B cell (primary cell): ENCODE measurements around the gene ZCCHC24. TPM values are rescaled to one million over a fixed set of nuclear protein-coding genes. Genes with fewer than 3 reads are reported as not detected.

Experiments
- ATAC-seq: fragments of 200-7000 bp; cut with Tn5 transposase; one replicate; pipeline ENCODE4 v1.10.0; 2021; ENCODE audit warnings: low read depth, mild to moderate bottlenecking, moderate number of reproducible peaks, moderate library complexity
- CTCF ChIA-PET: fragments of 350-600 bp; sonication (Branson Sonifier 250); formaldehyde crosslinking; loops from one replicate; lab custom pipeline; 2021; ENCODE audit warnings: antibody characterized with exemption, inconsistent platforms; lab: Charles Lee
- POLR2A ChIA-PET: fragments of 350-600 bp; sonication (Branson Sonifier 250); formaldehyde crosslinking; loops from one replicate; lab custom pipeline; 2021; ENCODE audit warnings: antibody characterized with exemption; lab: Charles Lee
- DNase-seq: peaks from one replicate; pipeline ENCODE4 v3.0.0; 2013
- H2AFZ ChIP-seq: 2 replicates; pipeline ENCODE4 v1.6.1; 2012; ENCODE audit warnings: mild to moderate bottlenecking, low read depth, low read length; ENCODE audit not compliant: insufficient read depth, poor library complexity, severe bottlenecking
- H3K27ac ChIP-seq, 2 donors: 1 replicate in 1 of 2; 2 replicates in 1 of 2; pipeline ENCODE4 v1.5.1; 2012 to 2013; ENCODE audit warnings: low read length in 2 of 2, mild to moderate bottlenecking in 2 of 2, moderate library complexity in 1 of 2
- H3K27me3 ChIP-seq, 4 experiments: fragments of 200-600 bp in 1 of 4; sonication (generic) in 1 of 4; replicated peaks in 1 of 4; 1 replicate in 2 of 4; 2 replicates in 2 of 4; pipeline versions ENCODE4 v1.6.1 to v1.7.0; 2013 to 2016; ENCODE audit warnings: low read length in 3 of 4, mild to moderate bottlenecking in 2 of 4, mixed read lengths in 1 of 4, moderate library complexity in 1 of 4; ENCODE audit not compliant: insufficient read depth in 4 of 4, control insufficient read depth in 3 of 4; ENCODE audit errors: control extremely low read depth in 1 of 4
- H3K36me3 ChIP-seq, 2 experiments: replicated peaks in 1 of 2; 1 replicate in 1 of 2; 2 replicates in 1 of 2; pipeline versions ENCODE4 v1.6.1 to v1.7.1; 2013; ENCODE audit warnings: low read length in 1 of 2; ENCODE audit not compliant: insufficient read depth in 2 of 2, control insufficient read depth in 1 of 2; ENCODE audit errors: control extremely low read depth in 1 of 2, extremely low read depth in 1 of 2
- H3K4me1 ChIP-seq, 2 donors: fragments of 200-600 bp in 1 of 2; sonication (generic) in 1 of 2; 1 replicate in 1 of 2; 2 replicates in 1 of 2; pipeline versions ENCODE4 v1.5.1 to v1.6.1; 2013 to 2017; ENCODE audit warnings: low read length in 2 of 2; ENCODE audit not compliant: control insufficient read depth in 2 of 2, insufficient read depth in 2 of 2
- H3K4me2 ChIP-seq: replicated peaks from 2 replicates; pipeline ENCODE3; 2012; ENCODE audit warnings: mild to moderate bottlenecking, low read depth, low read length; ENCODE audit not compliant: poor library complexity, severe bottlenecking
- H3K4me3 ChIP-seq, 5 experiments: fragments of 200-600 bp in 1 of 5; sonication (generic) in 1 of 5; 1 replicate in 3 of 5; 2 replicates in 2 of 5; pipeline versions ENCODE4 v1.5.1 to v1.7.0; 2011 to 2016; ENCODE audit warnings: low read length in 4 of 5, mild to moderate bottlenecking in 4 of 5, low read depth in 2 of 5, control low read depth in 1 of 5, moderate library complexity in 1 of 5; ENCODE audit not compliant: insufficient read depth in 1 of 5; ENCODE audit errors: control extremely low read depth in 1 of 5, extremely low read depth in 1 of 5
- H3K79me2 ChIP-seq: fragments of 200-600 bp; sonication (generic); one replicate; pipeline ENCODE4 v1.6.0; 2016; ENCODE audit warnings: low read length; ENCODE audit not compliant: control insufficient read depth, insufficient read depth
- H3K9ac ChIP-seq: fragments of 200-600 bp; sonication (generic); 2 replicates; pipeline ENCODE4 v1.6.1; 2017; ENCODE audit warnings: mild to moderate bottlenecking, low read length, moderate library complexity
- H3K9me3 ChIP-seq, 3 donors: one replicate each; pipeline versions ENCODE4 v1.6.1 to v1.7.1; 2013; ENCODE audit warnings: low read length in 2 of 3; ENCODE audit not compliant: control insufficient read depth in 2 of 3, insufficient read depth in 1 of 3; ENCODE audit errors: control extremely low read depth in 1 of 3
- H4K20me1 ChIP-seq: 2 replicates; pipeline ENCODE4 v1.6.0; 2012; ENCODE audit warnings: mild to moderate bottlenecking, low read length; ENCODE audit not compliant: insufficient read depth, control insufficient read depth, poor library complexity, severe bottlenecking
- H3K27ac Mint-ChIP-seq: one replicate; pipeline ENCODE4 v1.8.0; 2021; ENCODE audit warnings: mixed read lengths
- H3K27me3 Mint-ChIP-seq: one replicate; pipeline ENCODE4 v1.8.0; 2021; ENCODE audit warnings: mixed read lengths
- H3K4me1 Mint-ChIP-seq: one replicate; pipeline ENCODE4 v1.8.0; 2021; ENCODE audit warnings: mixed read lengths
- H3K4me3 Mint-ChIP-seq: one replicate; pipeline ENCODE4 v1.8.0; 2021; ENCODE audit warnings: mixed read lengths
- H3K9me3 Mint-ChIP-seq: one replicate; pipeline ENCODE4 v1.8.0; 2022; ENCODE audit warnings: mixed read lengths; ENCODE audit not compliant: insufficient read depth
- EZH2 ChIP-seq: IDR thresholded peaks from 2 replicates; pipeline ENCODE4 v1.6.1; 2012; ENCODE audit warnings: borderline replicate concordance, low read depth, mild to moderate bottlenecking, moderate library complexity, low read length; ENCODE audit not compliant: insufficient read depth, poor library complexity, severe bottlenecking
- WGBS: methylation state at CpG from one replicate; pipeline ENCODE4 v1.1.5; 2013; ENCODE audit warnings: missing lambda C conversion rate; ENCODE audit not compliant: insufficient coverage; 5-methylcytosine and 5-hydroxymethylcytosine counted together
- intact Hi-C: fragments of 100-400 bp; cut with micrococcal nuclease; formaldehyde crosslinking; loops from one replicate; pipeline ENCODE4 v1.10.0; 2022
- polyA plus RNA-seq: library from polyadenylated mRNA; depleted of rRNA; stranded (reverse); fragments of >200 nt; gene quantifications from 2 replicates; pipeline ENCODE4 v1.2.3, GENCODE V29; 2012
- total RNA-seq, 2 donors: library from RNA; stranded (reverse); fragments of 120-200 nt in 1 of 2; gene quantifications; 1 replicate in 1 of 2; 2 replicates in 1 of 2; pipeline versions ENCODE4 v1.2.3 to v1.2.4, GENCODE V29; 2013 to 2022
- TF ChIP-seq, protein P1 (sequence below): fragments of 200-600 bp; IDR thresholded peaks from one replicate; pipeline ENCODE4 v1.8.0; 2022; ENCODE audit warnings: antibody characterized with exemption, mild to moderate bottlenecking

Gene ZCCHC24
- total and polyA plus RNA-seq, 2 donors (not counting 1 experiment from before 2014, with no cell fraction given): 0.34 to 2.3 TPM

DNA sequence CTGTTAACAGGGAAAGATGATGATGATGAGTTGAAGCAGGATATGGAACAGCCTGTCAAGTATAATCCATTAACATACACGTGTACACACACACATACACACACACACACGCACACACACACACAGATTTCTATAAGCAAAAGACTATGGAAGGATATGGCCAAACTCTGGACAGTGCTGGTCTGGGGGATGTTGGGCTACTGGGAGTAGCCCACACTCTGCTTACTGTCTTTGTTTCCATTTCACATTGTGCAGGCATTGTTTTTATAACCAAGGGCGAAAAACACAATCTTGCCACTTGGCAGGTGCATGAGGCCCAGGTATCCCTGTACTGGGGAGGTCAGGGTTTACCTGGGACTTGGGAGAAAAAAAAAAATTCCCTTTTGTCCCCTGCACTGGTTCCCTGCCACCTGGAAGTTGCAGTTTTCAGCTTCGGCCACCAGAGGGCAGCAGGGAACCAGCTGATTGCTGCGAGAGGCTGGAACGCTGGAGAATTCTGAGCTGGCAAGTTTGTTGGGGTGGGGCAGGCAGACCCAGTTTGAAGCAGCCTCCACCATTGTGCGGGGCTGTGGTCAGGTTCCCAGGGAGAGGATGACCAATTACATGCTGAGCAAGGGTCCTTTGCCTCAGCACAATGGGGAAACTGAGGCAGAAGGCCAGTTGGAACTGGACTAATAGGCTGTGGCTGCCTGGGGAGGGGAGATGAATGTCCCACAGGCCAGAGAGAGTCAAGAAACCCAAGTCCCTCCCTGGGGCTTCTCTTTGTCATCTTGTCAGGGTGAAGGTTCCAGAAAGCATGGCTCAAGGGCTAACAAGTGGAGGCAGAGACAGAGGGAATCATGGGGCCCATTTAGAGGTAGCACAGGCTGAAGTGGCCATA is 70.9 kb downstream of the ZCCHC24 start:
- H3K4me3 Mint-ChIP-seq: no peak overlapping the region

More for the DNA sequence above, 70.9 kb downstream of the ZCCHC24 start:
- H4K20me1 ChIP-seq: no peaks in the 10 kb centered on the region
- TF ChIP-seq, protein P1, sequence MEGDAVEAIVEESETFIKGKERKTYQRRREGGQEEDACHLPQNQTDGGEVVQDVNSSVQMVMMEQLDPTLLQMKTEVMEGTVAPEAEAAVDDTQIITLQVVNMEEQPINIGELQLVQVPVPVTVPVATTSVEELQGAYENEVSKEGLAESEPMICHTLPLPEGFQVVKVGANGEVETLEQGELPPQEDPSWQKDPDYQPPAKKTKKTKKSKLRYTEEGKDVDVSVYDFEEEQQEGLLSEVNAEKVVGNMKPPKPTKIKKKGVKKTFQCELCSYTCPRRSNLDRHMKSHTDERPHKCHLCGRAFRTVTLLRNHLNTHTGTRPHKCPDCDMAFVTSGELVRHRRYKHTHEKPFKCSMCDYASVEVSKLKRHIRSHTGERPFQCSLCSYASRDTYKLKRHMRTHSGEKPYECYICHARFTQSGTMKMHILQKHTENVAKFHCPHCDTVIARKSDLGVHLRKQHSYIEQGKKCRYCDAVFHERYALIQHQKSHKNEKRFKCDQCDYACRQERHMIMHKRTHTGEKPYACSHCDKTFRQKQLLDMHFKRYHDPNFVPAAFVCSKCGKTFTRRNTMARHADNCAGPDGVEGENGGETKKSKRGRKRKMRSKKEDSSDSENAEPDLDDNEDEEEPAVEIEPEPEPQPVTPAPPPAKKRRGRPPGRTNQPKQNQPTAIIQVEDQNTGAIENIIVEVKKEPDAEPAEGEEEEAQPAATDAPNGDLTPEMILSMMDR: peak; percentile 99
- no peak for TF ChIP-seq EZH2
- Mint-ChIP-seq H3K27me3 (peaks cover 6% of the 10 kb centered on the region), H3K27ac (peak overlapping the region; percentile 7), H3K4me1 (peaks cover 5% of the 10 kb centered on the region), H3K9me3 (no peaks in the 10 kb centered on the region)
- H3K9me3 ChIP-seq: peaks cover 3 to 11% (median 4%) of the 10 kb centered on the region in 3 donors
- 2% methylated on average over 5 of the region's 7 CpGs for WGBS
- DNase-seq: peak; percentile 74
- no peak overlapping the region for H2AFZ ChIP-seq
- no peaks in the 10 kb centered on the region for H3K79me2 ChIP-seq
- no peaks in the 10 kb centered on the region for H3K36me3 ChIP-seq
- no peak overlapping the region for H3K9ac ChIP-seq
- CTCF ChIA-PET: interaction anchor here (0.6 to 5.0 kb wide), 47 partner anchors 9 to 1391 kb away, joined by 3 to 124 read pairs (median 5); partner anchors contain the start of gene ZCCHC24
- peaks cover 0 to 2% of the 10 kb centered on the region in 2 donors for H3K4me1 ChIP-seq
- no peak overlapping the region for H3K4me2 ChIP-seq
- H3K27me3 ChIP-seq: peaks cover 0 to 4% (median 0%) of the 10 kb centered on the region in 4 experiments
- H3K27ac ChIP-seq: no peak overlapping the region
- ATAC-seq: peak; percentile 84
- POLR2A ChIA-PET: interaction anchor here (0.6 kb wide), 1 partner anchor 24 kb away, joined by 3 read pairs; no protein-coding TSS in a partner anchor
- no peak overlapping the region for H3K4me3 ChIP-seq
- intact Hi-C loops: loop anchor here (1.0 to 2.0 kb wide), 3 partner anchors 14 to 113 kb away; no protein-coding TSS in a partner anchor
